Measurements from ENCODE around the gene GPC6. TPM values are rescaled to one million over a fixed set of nuclear protein-coding genes. Genes with fewer than 3 reads are reported as not detected.

GPC6 gene
- total RNA-seq, 1 donor from 2014 or later, result 63.0 TPM

GRCh38 chr13:94362411-94362909 lies 1135.9 kb downstream of the GPC6 start:
- no peaks in the 10 kb centered on the region for H3K4me1 Mint-ChIP-seq (ENCODE audit: low read depth, unreplicated experiment)
- no peaks in the 10 kb centered on the region for H3K9me3 ChIP-seq (ENCODE audit: insufficient read depth, low read depth, low read length)
- no peaks in the 10 kb centered on the region for H3K79me2 ChIP-seq (ENCODE audit: insufficient read depth, low read length)
- H3K4me2 ChIP-seq (ENCODE audit: low read length), result no peak overlapping the region
- H3K36me3 Mint-ChIP-seq (ENCODE audit: low read depth, unreplicated experiment), result no peaks in the 10 kb centered on the region
- TF ChIP-seq EZH2 (IDR thresholded peaks at IDR 0.05; ENCODE audit: insufficient read depth, low read length) (no peak), CTCF (IDR thresholded peaks at IDR 0.05; ENCODE audit: insufficient read depth, low read depth, low read length) (peak; percentile 92)
- H3K9ac ChIP-seq (ENCODE audit: low read length), result no peak overlapping the region
- H3K9me3 Mint-ChIP-seq (ENCODE audit: unreplicated experiment), result no peaks in the 10 kb centered on the region
- H3K4me1 ChIP-seq (ENCODE audit: insufficient read depth, low read length), result no peaks in the 10 kb centered on the region
- H3K27ac ChIP-seq (ENCODE audit: low read depth, low read length), result no peak overlapping the region
- H3K36me3 ChIP-seq (ENCODE audit: insufficient read depth, low read length), result no peaks in the 10 kb centered on the region
- no peak overlapping the region for H3K4me3 ChIP-seq (ENCODE audit: insufficient read depth, low read depth, low read length)
- DNase-seq (ENCODE audit: low read depth) (peak; percentile 82), FAIRE-seq (peak; percentile 97)
- H2AFZ ChIP-seq (ENCODE audit: low read depth, low read length), result no peak overlapping the region
- no peaks in the 10 kb centered on the region for H4K20me1 ChIP-seq (ENCODE audit: insufficient read depth, low read length)
- no peaks in the 10 kb centered on the region for H3K27me3 ChIP-seq (ENCODE audit: insufficient read depth, low read length)
- H3K27ac Mint-ChIP-seq (ENCODE audit: unreplicated experiment), result no peak overlapping the region
- H3K27me3 Mint-ChIP-seq (ENCODE audit: low read depth, unreplicated experiment), result no peaks in the 10 kb centered on the region
- no peak overlapping the region for H3K4me3 Mint-ChIP-seq (ENCODE audit: unreplicated experiment)

- Histone ChIP-seq H3K4me1 (ENCODE audit: insufficient read depth, low read length) (no peaks in the 10 kb centered on the region), H3K79me2 (ENCODE audit: insufficient read depth, low read length) (no peaks in the 10 kb centered on the region), H3K4me2 (ENCODE audit: low read length) (no peak overlapping the region), H2AFZ (ENCODE audit: low read depth, low read length) (no peak overlapping the region), H3K9ac (ENCODE audit: low read length) (no peak overlapping the region), H3K9me3 (ENCODE audit: insufficient read depth, low read depth, low read length) (no peaks in the 10 kb centered on the region), H3K27ac (ENCODE audit: low read depth, low read length) (no peak overlapping the region), H3K4me3 (ENCODE audit: insufficient read depth, low read depth, low read length) (no peak overlapping the region), H4K20me1 (ENCODE audit: insufficient read depth, low read length) (no peaks in the 10 kb centered on the region), H3K27me3 (ENCODE audit: insufficient read depth, low read length) (no peaks in the 10 kb centered on the region), H3K36me3 (ENCODE audit: insufficient read depth, low read length) (no peaks in the 10 kb centered on the region)
- H3K9me3 Mint-ChIP-seq (ENCODE audit: unreplicated experiment), result peaks cover 2% of the 10 kb centered on the region
- H3K27me3 Mint-ChIP-seq (ENCODE audit: low read depth, unreplicated experiment), result no peaks in the 10 kb centered on the region
- no peaks in the 10 kb centered on the region for H3K4me1 Mint-ChIP-seq (ENCODE audit: low read depth, unreplicated experiment)
- no peaks in the 10 kb centered on the region for H3K36me3 Mint-ChIP-seq (ENCODE audit: low read depth, unreplicated experiment)
- DNase-seq (ENCODE audit: low read depth) (no peak), FAIRE-seq (no peak)
- no peak overlapping the region for H3K4me3 Mint-ChIP-seq (ENCODE audit: unreplicated experiment)
- H3K27ac Mint-ChIP-seq (ENCODE audit: unreplicated experiment), result no peak overlapping the region
- no peak for TF ChIP-seq CTCF (IDR thresholded peaks at IDR 0.05; ENCODE audit: insufficient read depth, low read depth, low read length)
- no peak for TF ChIP-seq EZH2 (IDR thresholded peaks at IDR 0.05; ENCODE audit: insufficient read depth, low read length)
Observed at GRCh38 chr13:94366677-94367076, 1140.1 kb downstream of the GPC6 start.

GRCh38 chr13:94369972-94370436 lies 1143.4 kb downstream of the GPC6 start:
- Histone ChIP-seq H4K20me1 (ENCODE audit: insufficient read depth, low read length) (no peaks in the 10 kb centered on the region), H3K27ac (ENCODE audit: low read depth, low read length) (no peak overlapping the region), H3K36me3 (ENCODE audit: insufficient read depth, low read length) (no peaks in the 10 kb centered on the region), H2AFZ (ENCODE audit: low read depth, low read length) (no peak overlapping the region), H3K4me1 (ENCODE audit: insufficient read depth, low read length) (no peaks in the 10 kb centered on the region), H3K4me2 (ENCODE audit: low read length) (no peak overlapping the region), H3K79me2 (ENCODE audit: insufficient read depth, low read length) (no peaks in the 10 kb centered on the region), H3K9ac (ENCODE audit: low read length) (no peak overlapping the region), H3K27me3 (ENCODE audit: insufficient read depth, low read length) (no peaks in the 10 kb centered on the region), H3K9me3 (ENCODE audit: insufficient read depth, low read depth, low read length) (no peaks in the 10 kb centered on the region), H3K4me3 (ENCODE audit: insufficient read depth, low read depth, low read length) (no peak overlapping the region)
- Mint-ChIP-seq H3K4me1 (ENCODE audit: low read depth, unreplicated experiment) (no peaks in the 10 kb centered on the region), H3K27ac (ENCODE audit: unreplicated experiment) (no peak overlapping the region), H3K4me3 (ENCODE audit: unreplicated experiment) (no peak overlapping the region), H3K36me3 (ENCODE audit: low read depth, unreplicated experiment) (peaks cover 5% of the 10 kb centered on the region), H3K9me3 (ENCODE audit: unreplicated experiment) (peaks cover 2% of the 10 kb centered on the region), H3K27me3 (ENCODE audit: low read depth, unreplicated experiment) (no peaks in the 10 kb centered on the region)
- DNase-seq (ENCODE audit: low read depth), result peak; percentile 22
- TF ChIP-seq CTCF (IDR thresholded peaks at IDR 0.05; ENCODE audit: insufficient read depth, low read depth, low read length), result no peak
- TF ChIP-seq EZH2 (IDR thresholded peaks at IDR 0.05; ENCODE audit: insufficient read depth, low read length), result no peak
- no peak for FAIRE-seq

Measured in astrocyte (in vitro differentiated cells and primary cell).